Left ventricle myocardium superior (tissue), 1 donor: ENCODE data around the gene ATP6V0E1. TPM values are rescaled to one million over a fixed set of nuclear protein-coding genes. Genes with fewer than 3 reads are reported as not detected.
"Not testable (repeated sequence)": the region's sequence is repeated elsewhere in the genome, so short reads cannot be mapped to it uniquely, and the experiment has no call there.

Source experiments
- ATAC-seq: fragments of 200-7000 bp; cut with Tn5 transposase; one replicate; pipeline ENCODE4 v1.9.1; 2020; ENCODE audit warnings: mild to moderate bottlenecking, moderate library complexity
- DNase-seq: peaks from one replicate; pipeline ENCODE4 v3.0.0-alpha.2; 2020
- intact Hi-C: fragments of 100-400 bp; cut with micrococcal nuclease; formaldehyde crosslinking; loops from one replicate; pipeline ENCODE4 v1.11.0; 2022
- total RNA-seq: library from RNA; stranded (reverse); fragmentation: NEBNext Ultra II Directional; extraction: Animal tissue kit (Norgen Biotek cat#: 25700); gene quantifications from one replicate; pipeline ENCODE4 v1.2.1, GENCODE V29; 2021
- donor health status: DM: no; HTN: yes; CAD: no; lungs with severe emphysema.

Gene ATP6V0E1
- total RNA-seq, 1 donor from 2014 or later, result 153 TPM

DNA sequence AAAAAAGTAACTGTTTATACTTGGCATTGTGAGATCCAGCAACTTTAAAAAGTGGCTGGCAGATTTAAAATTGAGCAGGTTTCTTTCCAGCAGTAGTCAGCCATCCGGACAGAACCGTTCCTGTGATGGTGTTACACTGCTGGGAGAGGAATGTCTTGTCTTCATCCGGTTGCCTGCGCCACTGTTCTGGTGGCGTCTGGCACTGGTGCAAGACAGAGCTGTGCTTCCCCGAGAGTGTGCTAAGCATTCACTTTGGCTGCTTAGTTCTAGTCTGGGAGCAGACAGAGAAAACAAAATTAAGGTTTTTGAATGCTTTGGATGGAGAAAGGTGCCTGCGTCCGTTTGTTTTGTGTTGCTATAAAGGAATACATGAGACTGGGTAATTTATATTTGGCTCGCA, 37.1 kb downstream of the ATP6V0E1 start:
- ATAC-seq, result peak; percentile 72
- intact Hi-C loops, result no loop called here
- DNase-seq, result peak; percentile 57

DNA sequence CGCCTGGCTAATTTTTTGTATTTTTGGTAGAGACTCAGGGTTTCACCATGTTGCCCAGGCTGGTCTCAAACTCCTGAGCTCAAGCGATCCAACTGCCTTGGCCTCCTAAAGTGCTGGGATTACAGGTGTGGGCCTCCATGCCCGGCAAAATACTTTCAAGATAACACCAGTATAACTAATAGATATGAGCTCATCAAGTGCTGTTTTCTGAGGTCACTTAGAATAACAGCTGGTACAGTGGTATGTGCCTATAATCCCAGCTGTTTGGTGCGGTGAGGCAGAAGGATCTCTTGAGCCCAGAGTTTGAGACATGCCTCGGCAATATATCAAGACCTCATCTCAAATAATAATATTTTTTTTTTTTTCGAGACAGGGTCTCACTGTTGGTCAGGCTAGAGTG, 42.1 kb downstream of the ATP6V0E1 start:
- no peak for ATAC-seq
- intact Hi-C loops, result no loop called here
- DNase-seq, result no peak

DNA sequence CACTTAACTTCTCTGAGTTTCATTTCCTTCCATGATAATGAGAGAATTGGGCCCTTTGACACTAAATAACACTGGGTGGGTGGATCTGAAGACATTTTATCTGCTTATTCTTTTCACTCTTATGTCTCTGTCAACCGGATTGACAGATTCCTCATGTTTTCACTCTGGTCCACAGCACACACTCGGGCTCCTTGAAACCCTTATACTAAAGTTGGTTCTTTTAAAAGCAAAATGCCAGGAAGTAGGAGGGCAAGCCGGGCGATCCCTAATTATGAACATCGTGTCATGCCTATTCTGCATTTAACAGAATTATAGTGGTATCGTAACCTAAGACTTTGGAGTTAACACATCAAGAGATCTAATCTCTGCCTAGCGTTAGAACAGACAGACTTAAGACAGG, 44.3 kb downstream of the ATP6V0E1 start:
- intact Hi-C loops, result no loop called here
- no peak for DNase-seq
- ATAC-seq, result no peak

DNA sequence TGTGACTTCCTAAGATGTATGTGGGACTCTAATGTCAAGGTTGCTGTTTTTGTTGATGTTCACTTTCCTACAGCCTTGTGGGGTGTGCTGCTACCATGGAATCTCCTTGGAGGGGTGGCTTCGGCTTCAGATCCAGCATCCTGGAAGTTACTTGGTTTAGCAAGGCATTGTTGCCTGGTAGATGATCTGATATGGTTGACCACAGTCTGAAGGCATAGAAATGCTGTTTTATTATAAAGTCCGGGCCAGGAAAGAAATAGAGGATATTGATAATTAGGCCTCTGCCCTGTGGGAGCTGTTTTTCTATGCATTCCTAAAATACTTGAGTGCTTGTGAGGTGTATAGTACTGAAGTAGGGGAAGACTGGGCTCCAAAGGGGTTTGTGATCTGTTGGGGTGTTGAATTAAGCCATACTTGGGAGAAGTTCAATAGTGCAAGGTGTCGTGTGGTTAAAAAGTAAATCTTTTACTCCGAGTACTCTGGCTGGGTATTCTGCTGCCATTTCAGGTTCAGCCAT, 45.3 kb downstream of the ATP6V0E1 start:
- intact Hi-C loops, result no loop called here
- DNase-seq, result no peak
- no peak for ATAC-seq

- no peak for DNase-seq
- peak; percentile 82 for ATAC-seq
- intact Hi-C loops, result no loop called here
Measured at GRCh38 chr5:173029499-173029921, 45.9 kb downstream of the ATP6V0E1 start.

GRCh38 chr5:173032096-173032495, 48.5 kb downstream of the ATP6V0E1 start:
- intact Hi-C loops, ATAC-seq, DNase-seq: not testable (repeated sequence)

- ATAC-seq (no peak), DNase-seq (no peak)
- intact Hi-C loops, result no loop called here
Measured at GRCh38 chr5:173032730-173033129, 49.2 kb downstream of the ATP6V0E1 start.

GRCh38 chr5:173033923-173034322, 50.4 kb downstream of the ATP6V0E1 start:
- DNase-seq (no peak), ATAC-seq (no peak)
- intact Hi-C loops, result no loop called here

GRCh38 chr5:173035904-173036707, 52.5 kb downstream of the ATP6V0E1 start:
- DNase-seq, result no peak
- ATAC-seq, result no peak
- intact Hi-C loops, result no loop called here

DNA sequence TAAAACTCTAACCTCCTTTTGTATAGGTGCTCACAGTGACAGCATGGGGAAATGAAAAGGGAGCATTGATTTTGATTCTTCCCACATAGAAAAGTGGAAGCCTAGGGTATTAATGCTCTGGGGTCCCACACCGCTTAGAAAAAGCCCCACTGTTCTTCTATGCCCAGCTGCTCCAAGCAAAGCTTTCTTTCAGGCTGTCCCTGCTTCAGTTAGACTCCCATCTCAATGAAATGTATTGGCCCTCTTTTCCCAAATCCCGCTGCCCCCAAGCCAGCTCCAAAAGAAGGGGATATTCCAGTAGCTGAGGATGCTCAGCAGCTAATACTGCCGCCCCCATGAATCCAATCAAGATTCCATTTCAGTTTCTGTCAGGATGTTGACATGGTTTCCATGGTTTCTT, 55.6 kb downstream of the ATP6V0E1 start:
- no peak for DNase-seq

GRCh38 chr5:173039964-173040363, 56.4 kb downstream of the ATP6V0E1 start:
- no peak for DNase-seq
- intact Hi-C loops, result no loop called here
- ATAC-seq, result no peak

More for the DNA sequence above, 55.6 kb downstream of the ATP6V0E1 start:
- ATAC-seq, result no peak
- intact Hi-C loops, result no loop called here

GRCh38 chr5:173041881-173042762, 58.6 kb downstream of the ATP6V0E1 start:
- ATAC-seq (no peak), DNase-seq (no peak)
- intact Hi-C loops, result no loop called here

DNA sequence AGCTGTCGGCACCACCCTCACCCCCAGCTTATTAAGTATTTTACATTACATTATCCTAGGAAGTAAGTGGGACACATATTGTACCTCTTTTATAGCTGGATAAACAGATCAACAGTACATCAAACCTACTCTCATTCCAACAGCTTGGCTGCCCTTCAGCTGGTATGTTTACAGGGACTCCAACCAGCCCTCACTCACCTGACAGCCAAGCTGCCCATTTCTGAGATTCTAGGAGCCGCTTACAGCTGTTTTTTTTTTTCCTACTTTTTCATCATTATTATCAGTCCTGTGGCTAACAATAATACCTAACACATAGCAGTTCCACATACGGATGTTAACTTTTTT, 59.2 kb downstream of the ATP6V0E1 start:
- DNase-seq (no peak), ATAC-seq (no peak)
- intact Hi-C loops, result no loop called here

DNA sequence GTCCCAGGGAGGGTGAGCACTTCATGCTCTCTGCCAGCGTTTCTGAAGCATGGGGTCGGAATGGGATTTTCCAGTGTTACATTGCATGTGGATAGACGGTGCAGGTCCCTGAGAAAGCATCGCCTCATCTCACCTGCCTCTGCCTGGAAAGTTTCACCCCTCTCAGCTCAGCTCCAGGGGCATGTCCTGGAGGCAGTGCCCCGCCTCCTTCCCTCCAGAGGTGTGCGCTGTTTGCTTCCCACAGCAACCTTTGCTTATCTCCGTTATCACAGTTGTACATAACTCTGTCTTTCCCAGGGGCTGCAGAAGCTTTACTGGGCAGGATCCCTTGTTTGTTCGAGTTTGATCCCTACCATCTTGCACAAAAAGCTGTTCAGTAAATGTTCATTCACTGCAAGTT, 61.9 kb downstream of the ATP6V0E1 start:
- DNase-seq, result no peak
- ATAC-seq, result no peak
- intact Hi-C loops, result no loop called here

GRCh38 chr5:173047096-173047837, 63.7 kb downstream of the ATP6V0E1 start:
- peak; percentile 38 for ATAC-seq
- DNase-seq, intact Hi-C loops: not testable (repeated sequence)

DNA sequence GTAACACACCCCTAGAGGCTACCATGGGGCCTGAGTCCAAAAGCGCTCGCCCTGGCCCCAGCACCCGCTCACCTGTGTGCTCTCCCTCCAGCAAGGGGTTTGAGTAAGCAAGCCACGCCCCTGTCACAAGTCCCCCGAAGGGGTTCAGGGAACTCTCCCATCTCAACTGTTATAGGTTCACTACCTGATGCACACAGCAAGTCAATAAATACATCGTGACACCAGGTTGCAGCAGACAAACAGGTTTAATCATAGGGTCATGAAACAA, 64.2 kb downstream of the ATP6V0E1 start:
- intact Hi-C loops, result no loop called here
- DNase-seq, result no peak
- ATAC-seq, result no peak

DNA sequence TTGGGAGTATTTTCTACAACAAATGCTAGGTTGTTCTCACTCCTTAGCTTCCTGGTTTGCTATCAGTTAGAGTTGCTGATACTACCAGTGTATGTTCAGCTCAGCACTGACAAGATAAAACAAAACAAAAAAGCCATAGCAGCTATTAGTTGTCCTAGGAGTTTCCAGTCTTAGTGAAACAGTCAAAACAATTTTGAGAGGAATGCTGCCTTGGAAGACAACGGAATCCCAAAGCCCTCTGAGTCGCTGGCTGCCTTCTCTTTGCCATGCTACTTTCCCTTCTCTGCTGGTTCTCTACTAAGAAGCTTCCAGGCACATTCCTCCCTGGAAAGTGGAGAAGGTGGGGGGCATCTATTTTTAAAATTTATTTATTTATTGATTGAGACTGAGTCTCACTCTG, 67.2 kb downstream of the ATP6V0E1 start:
- ATAC-seq (no peak), DNase-seq (no peak)
- intact Hi-C loops, result no loop called here

- ATAC-seq (no peak), DNase-seq (no peak)
- intact Hi-C loops, result no loop called here
Measured at GRCh38 chr5:173051746-173052145, 68.2 kb downstream of the ATP6V0E1 start.

DNA sequence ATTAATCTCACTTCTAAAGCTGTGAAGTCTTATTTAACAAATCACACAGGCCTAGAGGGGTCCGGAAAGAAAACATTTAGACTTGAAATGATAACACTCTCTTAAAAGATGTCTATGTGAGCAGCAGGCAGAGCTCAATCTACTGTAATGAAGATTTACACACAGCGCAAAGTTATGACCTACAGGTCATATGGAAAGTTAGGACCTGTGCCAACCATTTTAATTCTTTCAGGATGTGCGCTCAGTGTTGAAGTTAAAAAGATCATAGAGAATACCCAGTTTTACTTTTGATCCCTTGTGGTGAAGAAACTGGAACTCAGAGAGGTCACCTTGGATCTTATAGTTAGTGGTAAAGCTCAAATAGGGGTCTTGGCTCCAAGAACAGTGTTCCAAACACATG, 69.5 kb downstream of the ATP6V0E1 start:
- ATAC-seq (no peak), DNase-seq (no peak)
- intact Hi-C loops, result no loop called here
